Hematopoietic multipotent progenitor cell treated with erythropoietin and hydrocortisone succinate and interleukin-3 and kit ligand, for 8 days (in vitro differentiated cells): ENCODE results near the gene EMC10.
"Not testable (repeated sequence)": the region's sequence is repeated elsewhere in the genome, so short reads cannot be mapped to it uniquely, and the experiment has no call there.

Experiments used
- DNase-seq: peaks from one replicate; pipeline ENCODE4 v3.0.0-alpha.2; 2015

Gene EMC10

DNA sequence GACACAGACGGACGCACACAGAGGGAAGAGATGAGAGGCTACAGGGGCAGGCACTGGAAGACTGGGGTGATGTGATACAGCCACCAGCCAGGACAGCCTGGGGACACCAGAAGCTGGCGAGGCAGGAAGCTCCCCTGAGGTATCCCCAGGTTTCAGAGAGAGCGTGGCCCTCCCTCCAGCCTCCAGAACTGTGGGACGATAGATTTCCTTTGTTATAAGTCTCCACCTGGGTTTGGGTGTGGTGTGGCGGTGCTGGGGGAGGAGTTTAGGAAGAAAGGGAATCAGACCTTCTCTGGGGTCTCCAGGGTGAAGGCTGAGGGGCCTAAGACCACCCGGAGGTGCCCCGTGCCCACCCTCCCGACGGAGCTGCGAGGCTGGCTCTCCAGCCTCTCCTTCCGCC is 40.1 kb downstream of the EMC10 start:
- DNase-seq = no peak

DNA sequence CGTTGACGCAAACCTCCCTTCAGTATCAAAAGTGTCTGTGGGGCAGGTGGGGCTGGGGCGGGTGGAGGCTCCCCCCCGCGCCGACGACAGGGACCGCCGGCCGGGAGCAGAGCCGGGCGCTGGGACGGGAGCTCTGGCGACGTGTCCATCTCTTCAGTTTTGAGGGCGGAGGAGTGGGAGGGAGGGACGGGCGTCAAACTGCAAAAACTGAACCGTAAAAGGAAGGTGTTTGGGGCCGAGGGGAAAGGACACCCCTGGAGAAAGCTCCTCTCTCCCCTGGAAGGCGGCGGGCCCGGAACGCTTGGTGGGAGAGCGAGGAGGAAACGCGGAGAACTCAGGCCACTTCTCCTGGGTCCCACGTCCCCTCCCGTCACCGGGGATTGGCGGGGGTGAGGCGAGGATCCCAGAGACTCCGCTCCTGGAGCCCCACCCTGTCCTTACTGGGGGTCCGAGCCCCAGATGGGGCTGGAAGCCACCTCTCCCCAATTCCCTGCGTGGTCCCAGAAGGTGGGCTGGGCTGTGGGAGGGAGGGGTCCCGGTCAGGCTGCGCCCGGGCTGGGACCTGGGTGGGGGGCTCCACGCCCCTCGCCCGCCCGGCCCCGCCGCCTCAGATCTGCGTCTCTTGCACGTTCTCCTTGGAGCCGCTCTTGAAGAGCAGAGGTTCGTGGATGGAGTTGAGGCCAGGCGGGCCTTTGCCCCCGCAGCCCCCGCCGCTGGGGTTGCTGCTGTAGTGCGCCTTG is 40.8 kb downstream of the EMC10 start:
- DNase-seq = no peak

DNA sequence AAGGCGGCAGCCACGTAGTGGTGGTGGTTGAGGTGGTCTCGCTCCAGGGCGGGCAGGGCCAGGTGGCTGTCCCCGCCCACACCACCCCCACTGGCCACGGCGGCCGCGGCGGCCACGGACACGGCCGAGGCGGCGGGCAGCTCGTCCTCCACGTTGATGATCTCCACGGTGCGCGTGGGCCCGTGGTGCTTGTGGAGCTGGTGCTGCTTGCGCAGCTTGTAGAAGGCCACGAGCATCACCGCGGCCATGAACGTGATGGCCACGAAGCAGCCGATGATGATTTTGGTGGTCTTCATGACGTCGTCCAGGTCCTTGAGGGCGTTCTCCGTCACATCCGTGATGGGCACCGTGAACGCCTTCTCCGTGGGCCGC is 41.4 kb downstream of the EMC10 start:
- DNase-seq = no peak

DNA sequence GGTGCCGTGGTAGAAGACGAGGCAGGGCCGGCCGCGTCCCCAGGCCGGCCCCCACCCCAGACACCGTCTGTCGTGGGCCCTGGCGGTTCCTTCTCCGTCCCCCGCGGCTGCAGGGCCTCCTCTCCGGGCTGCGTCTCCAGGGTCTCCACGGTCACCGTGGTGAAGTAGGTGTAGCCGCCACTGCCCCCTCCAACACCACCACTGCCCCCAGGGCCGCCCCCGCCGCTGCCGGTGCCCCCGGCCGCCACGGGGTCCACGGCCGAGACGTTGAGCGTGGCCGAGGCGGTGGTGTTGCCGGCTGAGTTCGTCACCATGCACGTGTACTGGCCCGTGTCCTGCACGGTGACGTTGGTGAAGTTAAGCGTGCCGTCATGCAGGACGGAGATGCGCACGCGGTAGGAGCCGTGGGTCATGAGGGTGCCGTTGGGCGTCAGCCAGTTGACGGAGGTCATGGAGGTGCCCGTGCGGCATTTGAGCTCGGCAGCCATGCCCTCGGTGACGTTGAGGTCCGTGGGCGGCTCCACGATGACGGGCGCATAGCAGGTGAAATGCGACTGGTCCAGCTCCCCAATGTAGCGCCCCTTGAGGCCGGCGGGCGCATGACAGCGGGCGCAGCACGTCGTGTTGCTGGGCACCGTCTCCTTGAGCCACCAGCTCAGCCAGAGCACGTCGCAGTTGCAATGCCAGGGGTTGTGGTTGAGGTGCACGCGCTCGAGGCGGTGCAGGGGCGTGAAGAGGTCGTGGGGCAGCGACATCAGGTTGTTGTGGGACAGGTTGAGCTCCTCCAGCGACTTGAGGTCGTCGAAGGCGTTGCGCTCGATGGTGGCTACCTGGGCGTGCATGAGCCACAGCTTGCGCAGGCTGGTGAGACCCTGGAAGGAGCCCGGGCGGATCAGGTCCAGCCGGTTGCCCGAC is 42.0 kb downstream of the EMC10 start:
- no peak for DNase-seq

DNA sequence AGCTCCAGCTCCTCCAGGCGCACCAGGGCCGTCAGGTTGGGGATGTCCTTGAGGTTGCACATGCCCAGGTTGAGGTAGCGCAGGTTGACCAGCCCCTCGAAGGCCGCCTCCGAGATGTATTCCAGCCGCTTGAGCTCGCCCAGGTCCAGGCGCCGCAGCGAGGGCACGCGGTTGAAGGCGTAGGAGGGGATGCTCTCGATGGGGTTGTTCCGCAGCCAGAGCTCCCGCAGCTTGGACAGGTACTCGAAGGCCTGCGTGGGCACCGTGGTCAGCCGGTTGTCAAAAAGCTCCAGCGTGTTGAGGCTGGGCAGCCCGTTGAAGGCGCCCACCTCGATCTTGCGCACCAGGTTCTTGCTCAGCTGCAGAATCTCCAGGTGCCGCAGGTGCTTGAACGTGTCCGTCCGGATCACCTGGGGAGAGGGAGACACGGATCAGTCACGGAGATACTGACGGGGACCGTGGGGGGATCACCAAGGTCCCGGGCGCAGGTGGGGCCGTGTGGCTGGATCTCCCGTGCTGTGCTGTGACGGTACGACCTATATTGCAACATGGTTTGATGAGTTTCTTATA is 42.8 kb downstream of the EMC10 start:
- no peak for DNase-seq

DNA sequence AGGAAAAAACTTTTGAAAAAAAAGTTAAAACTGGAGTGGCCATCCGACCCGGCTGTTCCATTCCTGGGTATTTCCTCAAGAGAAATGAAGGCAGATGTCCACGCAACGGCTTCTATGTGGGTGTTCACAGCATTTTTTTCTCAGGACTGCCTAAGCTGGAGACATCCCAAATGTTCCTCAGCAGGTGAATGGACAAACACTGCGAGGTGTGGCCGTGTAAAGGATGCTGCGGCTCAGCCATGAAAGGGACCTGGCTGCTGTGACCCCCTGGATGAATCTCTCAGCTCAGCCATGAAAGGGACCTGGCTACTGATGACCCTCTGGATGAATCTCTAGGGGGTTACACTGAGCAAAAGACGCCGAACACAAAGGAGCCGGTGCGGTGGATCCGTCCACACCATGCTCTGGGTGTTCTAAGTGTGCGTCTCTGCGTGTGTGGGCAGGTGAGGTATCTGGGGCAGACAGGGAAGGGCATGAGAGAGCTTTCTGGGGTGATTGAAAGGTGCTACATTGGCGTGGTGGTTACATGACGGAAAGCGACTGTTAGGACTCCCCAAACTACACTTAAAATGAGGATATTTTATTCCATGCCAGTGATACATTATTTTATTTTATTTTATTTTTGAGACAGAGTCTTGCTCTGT is 44.6 kb downstream of the EMC10 start:
- no peak for DNase-seq

DNA sequence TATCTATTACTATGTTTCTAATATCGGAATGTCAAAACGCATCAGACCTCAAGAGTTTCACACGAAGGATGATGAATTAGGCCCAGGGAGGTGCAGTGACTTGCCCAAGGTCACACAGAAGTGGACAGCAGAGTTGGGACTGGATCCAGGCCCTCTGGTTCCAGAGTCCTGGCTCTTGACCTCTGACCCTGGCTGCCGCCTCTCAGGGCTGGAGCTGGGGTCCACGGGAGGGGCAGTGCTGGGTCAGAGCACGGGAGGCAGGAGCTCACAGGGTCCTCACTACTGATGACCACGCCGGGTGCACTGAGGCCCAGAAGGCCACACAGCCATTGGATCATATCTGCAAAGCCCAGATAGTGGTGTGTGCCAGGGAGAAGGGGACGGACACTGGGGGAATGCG is 46.6 kb downstream of the EMC10 start:
- DNase-seq = no peak

DNA sequence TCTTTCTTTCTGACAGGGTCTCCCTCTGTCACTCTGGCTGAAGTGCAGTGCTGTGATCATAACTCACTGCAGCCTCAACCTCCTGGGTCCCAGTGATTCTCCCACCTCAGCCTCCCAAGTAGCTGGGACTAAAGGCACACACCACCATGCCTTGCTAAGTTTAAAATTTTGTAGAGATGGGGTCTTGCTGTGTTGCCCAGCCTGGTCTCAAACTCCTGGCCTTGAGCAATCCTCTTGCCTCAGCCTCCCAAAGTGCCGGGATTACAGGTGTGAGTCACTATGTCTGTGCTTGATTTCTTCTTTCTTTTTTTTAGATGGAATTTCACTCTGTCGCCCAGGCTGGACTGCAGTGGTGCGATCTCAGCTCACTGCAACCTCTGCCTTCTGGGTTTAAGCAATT is 51.7 kb downstream of the EMC10 start:
- DNase-seq = not testable (repeated sequence)

DNA sequence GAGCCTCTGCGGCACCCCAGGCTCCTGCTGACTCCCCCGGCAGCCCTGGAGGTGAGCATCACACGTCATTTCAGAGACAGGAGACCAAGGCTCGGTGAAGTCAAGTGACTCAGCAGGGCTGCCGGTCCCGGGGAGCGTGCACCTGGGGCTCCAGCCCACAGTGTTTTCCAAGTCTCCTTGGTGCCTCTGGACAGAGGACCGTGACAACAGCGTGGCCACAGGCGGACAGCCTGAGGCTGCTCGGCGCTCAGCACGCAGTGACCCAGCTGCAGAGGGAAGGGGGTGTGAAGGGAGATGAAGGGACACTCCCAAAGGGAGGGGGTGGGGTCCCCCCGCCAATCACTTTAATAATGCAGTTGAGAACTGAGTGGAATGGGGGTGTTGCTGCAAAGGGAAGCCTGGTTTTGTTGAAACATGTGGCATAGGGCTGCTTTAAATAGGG is 54.9 kb downstream of the EMC10 start:
- no peak for DNase-seq

DNA sequence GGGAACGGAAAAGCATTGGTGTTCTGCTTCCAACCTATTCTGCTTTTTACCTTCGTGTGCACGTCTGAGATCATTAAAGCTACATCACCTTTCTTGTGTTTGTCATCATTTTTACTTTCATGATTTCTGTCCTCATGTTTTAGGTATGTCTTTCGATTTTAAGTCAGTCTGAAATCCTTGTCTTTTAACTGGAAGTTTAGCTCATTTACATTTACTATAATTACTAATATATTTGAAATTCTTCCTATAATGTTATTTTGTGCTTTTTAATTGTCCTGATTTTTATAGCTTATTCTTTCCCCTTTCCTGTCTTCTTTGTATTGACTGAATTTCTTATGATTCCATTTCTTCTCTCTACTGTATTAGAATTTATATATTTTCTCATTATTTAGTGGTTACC is 56.6 kb downstream of the EMC10 start:
- DNase-seq = no peak

DNA sequence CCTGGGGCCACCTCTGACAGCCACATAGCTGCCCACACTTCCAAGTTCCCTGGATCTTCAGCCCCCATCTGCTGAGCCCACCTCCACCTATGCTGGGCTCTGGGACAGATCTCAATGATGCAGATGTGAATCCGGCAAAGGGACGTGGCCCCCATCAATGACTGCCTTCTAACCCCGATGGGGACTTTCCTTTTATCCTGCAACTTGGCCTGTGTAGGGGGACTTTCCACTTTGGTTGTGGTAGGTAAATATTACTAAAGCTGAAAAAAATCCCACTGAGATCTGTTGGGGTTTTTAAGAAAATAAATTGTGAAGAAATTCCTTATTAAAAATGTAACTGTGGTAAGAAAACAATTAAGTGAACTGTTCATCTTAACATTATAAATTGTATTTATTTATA is 58.2 kb downstream of the EMC10 start:
- DNase-seq = no peak

DNA sequence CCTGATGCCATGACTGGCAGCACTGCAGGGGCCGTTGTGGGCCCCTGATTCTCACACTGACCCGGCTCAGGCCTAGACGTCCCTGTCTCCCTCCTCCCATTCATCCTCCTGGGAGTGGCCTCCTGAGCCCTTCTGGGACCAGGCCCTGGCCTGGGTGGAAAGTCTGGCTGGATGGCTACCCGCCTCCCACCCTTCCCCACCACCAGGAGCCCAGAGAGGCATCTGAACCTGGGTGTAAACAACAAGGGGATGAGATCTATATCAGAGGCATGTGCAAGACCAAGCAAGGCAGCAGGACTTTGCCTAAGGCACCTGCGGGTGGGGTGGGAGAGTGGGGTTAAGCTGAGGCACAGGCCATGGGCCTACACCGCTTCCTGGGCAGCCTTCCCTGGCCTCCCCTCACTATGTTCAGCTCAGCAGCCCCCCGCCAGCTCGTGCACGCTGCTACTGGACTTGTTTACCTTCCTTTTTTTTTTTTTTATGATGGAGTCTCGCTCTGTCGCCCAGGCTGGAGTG is 59.4 kb downstream of the EMC10 start:
- DNase-seq = no peak

DNA sequence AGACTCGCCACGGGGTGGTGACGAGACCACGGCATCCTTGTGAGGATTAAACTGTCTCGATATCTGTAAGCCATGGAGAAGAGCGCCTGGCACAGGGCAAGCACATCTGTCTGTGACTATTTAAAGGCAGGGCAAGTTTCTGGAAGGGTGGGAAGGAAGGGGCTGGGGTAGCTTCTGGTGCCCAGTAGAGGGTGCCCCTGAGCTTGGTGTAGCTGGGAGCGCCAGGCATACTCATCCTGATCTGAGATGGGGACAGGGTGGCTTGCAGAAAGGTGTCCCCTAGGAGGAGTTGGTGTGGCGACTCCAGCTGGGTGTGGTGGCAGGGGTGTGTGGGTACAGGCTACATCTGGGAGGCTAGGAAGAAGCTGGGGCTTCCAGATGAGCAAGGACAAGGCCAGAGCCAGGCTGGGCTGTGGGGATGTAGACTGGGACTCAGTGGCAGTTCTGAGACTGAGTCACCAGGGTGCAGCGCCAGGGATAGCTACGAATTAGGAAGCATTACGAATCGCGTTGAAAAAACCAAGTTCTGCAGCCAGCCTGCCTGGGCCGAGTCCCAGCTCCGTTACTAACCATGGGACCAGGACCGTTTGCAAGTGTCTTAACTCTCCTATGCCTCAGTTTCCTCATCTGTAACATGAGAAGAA is 60.5 kb downstream of the EMC10 start:
- no peak for DNase-seq

DNA sequence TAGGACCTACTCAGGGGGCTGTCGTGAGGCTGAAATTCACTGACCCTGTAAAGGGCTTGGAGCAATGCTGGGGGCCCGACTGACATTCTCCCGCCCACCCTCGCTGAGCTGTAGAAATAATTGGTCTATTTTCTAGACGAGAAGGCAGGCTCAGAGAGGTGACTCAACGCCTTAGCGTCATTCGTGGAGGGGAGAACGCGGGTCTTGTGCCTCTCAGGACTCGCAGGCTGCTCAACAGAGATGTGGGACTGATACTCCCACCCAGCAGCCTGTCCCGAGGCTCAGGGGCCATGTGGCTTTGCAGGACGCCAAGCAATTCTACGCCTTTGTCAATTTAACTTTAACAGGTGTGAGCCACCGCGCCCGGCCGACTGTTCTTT is 61.0 kb downstream of the EMC10 start:
- no peak for DNase-seq

DNA sequence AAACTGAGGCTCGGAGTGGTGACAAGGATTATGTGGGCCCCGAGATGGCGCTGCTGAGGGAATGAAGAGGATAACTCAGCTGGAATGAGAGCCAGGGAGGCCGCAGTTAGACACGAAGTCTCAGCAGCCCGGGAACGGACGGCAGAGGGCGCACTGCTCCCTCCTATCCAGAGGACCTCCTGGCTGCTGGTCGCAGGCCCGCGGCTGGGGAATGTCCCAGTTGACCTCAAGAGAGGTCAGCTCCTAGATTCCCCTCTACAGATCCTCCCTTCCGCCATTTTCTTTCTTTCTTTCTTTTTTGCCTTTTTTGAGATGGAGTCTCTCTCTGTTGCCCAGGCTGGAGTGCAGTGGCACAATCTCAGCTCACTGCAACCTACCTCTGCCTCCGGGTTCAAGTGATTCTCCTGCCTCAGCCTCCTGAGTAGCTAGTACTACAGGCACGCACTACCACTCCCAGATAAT is 61.5 kb downstream of the EMC10 start:
- DNase-seq = peak; percentile 82
